CD4-positive, alpha-beta T cell treated with Interleukin-17A for 1 hour (primary cell): ENCODE measurements around the gene TMEM156.

Source experiments
- DNase-seq: peaks from one replicate; pipeline ENCODE4 v3.0.0-alpha.2; 2020

TMEM156 gene

GRCh38 chr4:38920677-38921076 is 111.5 kb downstream of the TMEM156 start:
- no peak for DNase-seq

- DNase-seq: no peak
Observed at GRCh38 chr4:38920186-38920585, 112.0 kb downstream of the TMEM156 start.

- no peak for DNase-seq
Observed at GRCh38 chr4:38919494-38919893, 112.7 kb downstream of the TMEM156 start.

- DNase-seq: no peak
Observed at GRCh38 chr4:38917481-38918025, 114.7 kb downstream of the TMEM156 start.
